NCI-H1930 (cell line): ENCODE data around the gene SPC24.
A peak's percentile ranks its signal among the peaks of the same experiment; 100 is the strongest.
"Not testable (repeated sequence)": the region's sequence is repeated elsewhere in the genome, so short reads cannot be mapped to it uniquely, and the experiment has no call there.

Experiments
- DNase-seq, 2 experiments: peaks; one replicate each; lab custom pipeline; 2025; lab: John Stamatoyannopoulos, UW

SPC24 gene

GRCh38 chr19:11166281-11167142 is 10.9 kb upstream of the SPC24 start:
- DNase-seq: no peak

- no peak for DNase-seq
Measured at GRCh38 chr19:11165486-11166030, 10.0 kb upstream of the SPC24 start.

GRCh38 chr19:11164879-11165406 is 9.4 kb upstream of the SPC24 start:
- DNase-seq: no peak

- no peak for DNase-seq
Measured at GRCh38 chr19:11164296-11164695, 8.7 kb upstream of the SPC24 start.

- DNase-seq: not testable (repeated sequence)
Measured at GRCh38 chr19:11160440-11160768, 4.8 kb upstream of the SPC24 start.

- DNase-seq: no peak
Measured at GRCh38 chr19:11159598-11160439, 4.2 kb upstream of the SPC24 start.

- DNase-seq: no peak
Measured at GRCh38 chr19:11154683-11155047, 917 bp downstream of the SPC24 start.

GRCh38 chr19:11152318-11153062 is 3.1 kb downstream of the SPC24 start:
- no peak for DNase-seq

- no peak for DNase-seq
Measured at GRCh38 chr19:11151181-11151580, 4.4 kb downstream of the SPC24 start.

- no peak for DNase-seq
Measured at GRCh38 chr19:11148001-11148400, 7.6 kb downstream of the SPC24 start.

GRCh38 chr19:11145536-11145924 is 10.1 kb downstream of the SPC24 start:
- DNase-seq: no peak

GRCh38 chr19:11142528-11143171 is 12.9 kb downstream of the SPC24 start:
- no peak for DNase-seq

GRCh38 chr19:11141937-11142527 is 13.6 kb downstream of the SPC24 start:
- DNase-seq: no peak

- no peak for DNase-seq
Measured at GRCh38 chr19:11140896-11141295, 14.7 kb downstream of the SPC24 start.

- not testable (repeated sequence) for DNase-seq
Measured at GRCh38 chr19:11140023-11140538, 15.5 kb downstream of the SPC24 start.

GRCh38 chr19:11138601-11139300 is 16.8 kb downstream of the SPC24 start:
- DNase-seq: no peak

GRCh38 chr19:11137542-11138384 is 17.8 kb downstream of the SPC24 start:
- peak; percentile 46 to 64 for DNase-seq

GRCh38 chr19:11136400-11137101 is 19.0 kb downstream of the SPC24 start:
- DNase-seq: no peak

GRCh38 chr19:11131471-11131870 is 24.1 kb downstream of the SPC24 start:
- DNase-seq: no peak
